SK-N-MC (cell line): ENCODE data around the gene LIG4.

Source experiments
- DNase-seq: peaks from one replicate; pipeline ENCODE4 v3.0.0-alpha.2; 2011; ENCODE audit warnings: low read depth, low spot score
- H3K27ac ChIP-seq: fragments of 200-600 bp; sonication (generic); 2 replicates; pipeline ENCODE4 v1.5.1; 2016; ENCODE audit warnings: mixed run types
- H3K36me3 ChIP-seq: fragments of 200-600 bp; sonication (generic); 2 replicates; pipeline ENCODE4 v1.6.1; 2017; ENCODE audit warnings: antibody characterized with exemption, low read length, mixed read lengths; ENCODE audit not compliant: insufficient read depth
- H3K4me3 ChIP-seq: fragments of 200-600 bp; sonication (generic); 2 replicates; pipeline ENCODE4 v1.5.1; 2016
- H3K9ac ChIP-seq: fragments of 200-600 bp; sonication (generic); 2 replicates; pipeline ENCODE4 v1.8.0; 2017; ENCODE audit warnings: mixed run types, mixed read lengths; ENCODE audit not compliant: insufficient read length
- H3K9me3 ChIP-seq: fragments of 200-600 bp; sonication (generic); 2 replicates; pipeline ENCODE4 v1.6.1; 2017; ENCODE audit warnings: low read depth, mild to moderate bottlenecking, antibody characterized with exemption, low read length, moderate library complexity, mixed read lengths
- EZH2 ChIP-seq: fragments of 200-600 bp; sonication (generic); IDR thresholded peaks from one replicate; pipeline ENCODE4 v1.6.1; 2017; ENCODE audit warnings: antibody characterized with exemption
- FOXP2 ChIP-seq: optimal IDR thresholded peaks from 2 replicates; pipeline ENCODE3; 2011; ENCODE audit warnings: mild to moderate bottlenecking, moderate library complexity; ENCODE audit not compliant: insufficient read depth; ENCODE audit errors: extremely low read length, control extremely low read depth
- POLR2AphosphoS5 ChIP-seq: IDR thresholded peaks from 2 replicates; pipeline ENCODE4 v1.6.1; 2012; ENCODE audit warnings: mild to moderate bottlenecking, low read depth, low read length, borderline replicate concordance

The LIG4 gene

GRCh38 chr13:108210551-108210950 lies 4.8 kb downstream of the LIG4 start:
- Histone ChIP-seq H3K4me3 (no peak overlapping the region), H3K27ac (no peak overlapping the region), H3K9me3 (no peaks in the 10 kb centered on the region), H3K36me3 (peaks cover 23% of the 10 kb centered on the region), H3K9ac (no peak overlapping the region)
- DNase-seq = no peak
- TF ChIP-seq EZH2 (no peak), POLR2AphosphoS5 (no peak), FOXP2 (no peak)

DNA sequence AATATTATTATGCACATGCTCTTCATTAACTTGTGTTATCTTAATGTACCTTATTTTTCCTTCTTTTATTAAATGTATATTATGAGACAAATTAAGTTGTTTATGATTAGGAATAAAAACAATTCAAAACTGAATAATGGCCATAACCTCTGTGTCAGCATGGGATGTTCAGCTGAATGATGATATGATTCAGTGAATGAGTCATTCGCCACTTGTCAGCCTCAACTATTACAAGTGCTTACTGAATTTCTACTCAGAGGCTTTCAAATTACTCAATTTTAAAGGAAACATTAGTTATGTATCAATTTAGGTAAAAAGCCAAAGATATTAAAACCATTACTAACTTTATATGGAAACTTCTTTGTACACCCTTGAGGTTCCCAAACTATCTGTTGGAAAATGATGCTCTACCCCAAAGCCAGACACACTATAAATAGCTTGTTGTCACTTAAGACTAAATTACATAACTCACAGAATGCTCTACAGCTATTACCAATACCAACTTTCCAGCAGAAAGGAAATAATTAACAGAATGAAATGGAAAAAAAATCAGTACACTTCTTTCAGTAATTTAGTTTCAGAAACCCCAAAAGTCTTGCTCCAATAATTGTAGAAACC lies 14.4 kb downstream of the LIG4 start:
- H3K27ac ChIP-seq = no peak overlapping the region
- no peak overlapping the region for H3K4me3 ChIP-seq
- H3K36me3 ChIP-seq = no peaks in the 10 kb centered on the region
- TF ChIP-seq FOXP2 = no peak
- no peak for TF ChIP-seq EZH2
- no peak for TF ChIP-seq POLR2AphosphoS5
- H3K9ac ChIP-seq = no peak overlapping the region
- DNase-seq = no peak
- H3K9me3 ChIP-seq = no peaks in the 10 kb centered on the region

GRCh38 chr13:108195861-108196260 lies 19.5 kb downstream of the LIG4 start:
- H3K4me3 ChIP-seq = no peak overlapping the region
- H3K9ac ChIP-seq = no peak overlapping the region
- H3K27ac ChIP-seq = no peak overlapping the region
- no peaks in the 10 kb centered on the region for H3K9me3 ChIP-seq
- no peak for DNase-seq
- TF ChIP-seq EZH2 (no peak), POLR2AphosphoS5 (no peak), FOXP2 (no peak)
- H3K36me3 ChIP-seq = no peaks in the 10 kb centered on the region

- H3K4me3 ChIP-seq = no peak overlapping the region
- DNase-seq = no peak
- no peak overlapping the region for H3K9ac ChIP-seq
- H3K36me3 ChIP-seq = no peaks in the 10 kb centered on the region
- TF ChIP-seq EZH2 (no peak), FOXP2 (no peak), POLR2AphosphoS5 (no peak)
- no peaks in the 10 kb centered on the region for H3K9me3 ChIP-seq
- H3K27ac ChIP-seq = no peak overlapping the region
These were observed 20.2 kb downstream of the LIG4 start for GRCh38 chr13:108195146-108195545.

GRCh38 chr13:108194435-108194936 lies 20.9 kb downstream of the LIG4 start:
- no peak for TF ChIP-seq EZH2
- no peak for TF ChIP-seq FOXP2

DNA sequence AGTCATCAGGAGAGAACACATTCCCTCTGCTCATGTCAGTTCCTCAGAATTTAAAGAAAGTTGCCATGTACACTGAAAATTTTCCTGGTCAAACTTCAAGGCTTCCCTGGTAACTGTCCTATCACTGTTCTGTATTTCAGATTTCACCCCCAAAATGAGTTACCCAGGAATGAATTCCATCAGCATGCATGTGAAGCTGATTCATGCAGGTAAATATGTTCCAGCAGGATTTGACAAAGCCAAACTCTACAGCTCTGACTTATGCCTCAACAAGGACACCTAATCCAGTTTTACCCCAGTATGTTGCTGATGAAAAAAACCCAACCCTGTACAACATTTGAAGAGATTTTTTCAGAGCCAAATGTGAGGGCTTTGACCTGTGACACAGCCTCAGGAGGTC lies 21.5 kb downstream of the LIG4 start:
- Histone ChIP-seq H3K36me3 (no peaks in the 10 kb centered on the region), H3K9ac (no peak overlapping the region), H3K9me3 (no peaks in the 10 kb centered on the region), H3K4me3 (no peak overlapping the region), H3K27ac (no peak overlapping the region)
- no peak for DNase-seq
- TF ChIP-seq POLR2AphosphoS5 (no peak), FOXP2 (no peak), EZH2 (no peak)

More at GRCh38 chr13:108194435-108194936, 20.9 kb downstream of the LIG4 start:
- Histone ChIP-seq H3K9me3 (no peaks in the 10 kb centered on the region), H3K36me3 (no peaks in the 10 kb centered on the region), H3K9ac (no peak overlapping the region), H3K27ac (no peak overlapping the region), H3K4me3 (no peak overlapping the region)
- no peak for DNase-seq

GRCh38 chr13:108190897-108191296 lies 24.4 kb downstream of the LIG4 start:
- Histone ChIP-seq H3K4me3 (no peak overlapping the region), H3K9ac (no peak overlapping the region), H3K36me3 (no peaks in the 10 kb centered on the region), H3K27ac (no peak overlapping the region), H3K9me3 (no peaks in the 10 kb centered on the region)
- TF ChIP-seq FOXP2 (no peak), POLR2AphosphoS5 (no peak), EZH2 (no peak)
- DNase-seq = no peak

GRCh38 chr13:108188260-108188659 lies 27.1 kb downstream of the LIG4 start:
- no peaks in the 10 kb centered on the region for H3K36me3 ChIP-seq
- H3K4me3 ChIP-seq = no peak overlapping the region
- H3K9ac ChIP-seq = no peak overlapping the region
- H3K27ac ChIP-seq = no peak overlapping the region
- no peaks in the 10 kb centered on the region for H3K9me3 ChIP-seq
- DNase-seq = no peak
- TF ChIP-seq FOXP2 (no peak), EZH2 (no peak), POLR2AphosphoS5 (no peak)

DNA sequence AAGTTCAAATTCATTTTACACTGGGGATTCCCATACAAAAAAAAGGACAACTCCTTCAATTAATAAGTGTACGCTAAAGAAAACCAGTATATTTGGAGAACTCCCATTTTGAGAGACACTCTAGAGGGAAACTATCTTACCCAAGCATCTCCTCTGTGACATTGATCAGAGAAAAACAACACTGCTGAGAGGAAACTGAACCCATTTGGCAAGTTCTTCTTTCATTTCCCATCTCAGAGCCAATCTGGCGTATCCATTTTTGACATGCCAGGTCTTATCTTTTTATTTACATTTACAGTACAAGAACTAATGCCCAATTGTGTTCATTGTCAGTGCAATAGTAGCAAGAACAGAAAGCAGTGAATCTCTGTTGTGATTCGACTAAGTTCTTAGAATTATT lies 30.1 kb downstream of the LIG4 start:
- Histone ChIP-seq H3K9ac (no peak overlapping the region), H3K27ac (no peak overlapping the region), H3K36me3 (no peaks in the 10 kb centered on the region), H3K4me3 (no peak overlapping the region), H3K9me3 (no peaks in the 10 kb centered on the region)
- TF ChIP-seq EZH2 = no peak
- DNase-seq = no peak
